Fibroblast of lung (primary cell): ENCODE results near the gene ZNF770. TPM values are rescaled to one million over a fixed set of nuclear protein-coding genes. Genes with fewer than 3 reads are reported as not detected.
"Not testable (repeated sequence)": the region's sequence is repeated elsewhere in the genome, so short reads cannot be mapped to it uniquely, and the experiment has no call there.

Experiments
- DNase-seq, 2 donors: peaks; one replicate each; pipeline versions ENCODE4 v3.0.0 to v3.0.0-alpha.2; 2010; ENCODE audit warnings: low read depth in 2 of 2
- H2AFZ ChIP-seq: 2 replicates; pipeline ENCODE4 v1.5.1; 2012; ENCODE audit warnings: low read length, control low read depth, inconsistent platforms
- H3K27ac ChIP-seq: 2 replicates; pipeline ENCODE4 v1.5.1; 2011; ENCODE audit warnings: low read length, control low read depth; ENCODE audit not compliant: insufficient read depth
- H3K27me3 ChIP-seq: 2 replicates; pipeline ENCODE4 v1.5.1; 2011; ENCODE audit warnings: mild to moderate bottlenecking, low read length; ENCODE audit not compliant: control insufficient read depth, insufficient read depth
- H3K36me3 ChIP-seq: 2 replicates; pipeline ENCODE4 v1.5.1; 2011; ENCODE audit warnings: low read length; ENCODE audit not compliant: control insufficient read depth, insufficient read depth
- H3K4me1 ChIP-seq: 2 replicates; pipeline ENCODE4 v1.5.1; 2011; ENCODE audit warnings: low read length; ENCODE audit not compliant: control insufficient read depth, insufficient read depth; ENCODE audit errors: extremely low read depth
- H3K4me2 ChIP-seq: 2 replicates; pipeline ENCODE4 v1.5.1; 2011; ENCODE audit warnings: low read length, control low read depth; ENCODE audit not compliant: insufficient read depth; ENCODE audit errors: extremely low read depth
- H3K4me3 ChIP-seq, 4 experiments: fragments of 200-600 bp in 1 of 4; sonication (generic) in 1 of 4; replicated peaks in 1 of 4; 2 replicates each; pipeline ENCODE4 v1.5.1; 2011 to 2016; ENCODE audit warnings: low read length in 4 of 4, low read depth in 3 of 4, mild to moderate bottlenecking in 3 of 4, control low read depth in 2 of 4, inconsistent platforms in 1 of 4, mixed read lengths in 1 of 4; ENCODE audit not compliant: insufficient read depth in 1 of 4; ENCODE audit errors: control extremely low read depth in 1 of 4
- H3K79me2 ChIP-seq: 2 replicates; pipeline ENCODE4 v1.5.1; 2012; ENCODE audit warnings: mild to moderate bottlenecking, low read length, inconsistent platforms; ENCODE audit not compliant: control insufficient read depth, insufficient read depth
- H3K9ac ChIP-seq: 2 replicates; pipeline ENCODE4 v1.5.1; 2011; ENCODE audit warnings: mild to moderate bottlenecking, low read length, control low read depth; ENCODE audit not compliant: insufficient read depth
- H3K9me3 ChIP-seq: 2 replicates; pipeline ENCODE4 v1.5.1; 2012; ENCODE audit warnings: low read depth, low read length; ENCODE audit not compliant: control insufficient read depth, insufficient read depth
- H4K20me1 ChIP-seq: 2 replicates; pipeline ENCODE4 v1.5.1; 2011; ENCODE audit warnings: low read length; ENCODE audit not compliant: control insufficient read depth, insufficient read depth; ENCODE audit errors: extremely low read depth
- CTCF ChIP-seq, 2 donors: IDR thresholded peaks in 1 of 2; conservative IDR thresholded peaks in 1 of 2; 1 replicate in 1 of 2; 2 replicates in 1 of 2; pipeline ENCODE4 v1.5.1; 2011 to 2012; ENCODE audit warnings: low read length in 2 of 2, control low read depth in 1 of 2, inconsistent platforms in 1 of 2, low read depth in 1 of 2, mild to moderate bottlenecking in 1 of 2
- EZH2 ChIP-seq: IDR thresholded peaks from 2 replicates; pipeline ENCODE4 v1.5.1; 2012; ENCODE audit warnings: low read length, control low read depth, mild to moderate bottlenecking; ENCODE audit errors: missing control alignments
- polyA plus RNA-seq, 2 donors: library from polyadenylated mRNA; depleted of rRNA in 1 of 2; stranded (reverse) in 1 of 2; unstranded in 1 of 2; fragments of >200 nt; gene quantifications; 2 replicates each; pipeline ENCODE4 v1.2.1, GENCODE V29; 2011 to 2012; ENCODE audit warnings: missing spikeins in 1 of 2
- total RNA-seq: library from RNA; depleted of rRNA; stranded (reverse); fragments of >200 nt; gene quantifications from 2 replicates; pipeline ENCODE4 v1.2.1, GENCODE V29; 2014

Gene ZNF770
- total and polyA plus RNA-seq, 2 donors (not counting 1 experiment from before 2014, with no cell fraction given), result 27.9 to 44.6 TPM

- Histone ChIP-seq H3K4me2 (no peak overlapping the region), H3K27me3 (no peaks in the 10 kb centered on the region), H3K27ac (no peak overlapping the region), H4K20me1 (no peaks in the 10 kb centered on the region), H3K79me2 (no peaks in the 10 kb centered on the region), H3K9me3 (no peaks in the 10 kb centered on the region), H3K4me1 (no peaks in the 10 kb centered on the region), H3K4me3 (no peak overlapping the region), H3K9ac (no peak overlapping the region), H2AFZ (no peak overlapping the region), H3K36me3 (no peaks in the 10 kb centered on the region)
- no peak for TF ChIP-seq EZH2
- TF ChIP-seq CTCF (conservative IDR thresholded peaks at IDR 0.05 in 1 of 2, IDR thresholded peaks at IDR 0.05 in 1 of 2; ENCODE audit: low read depth in 1 of 2, low read length in 2 of 2), result no peak
- no peak for DNase-seq
Measured at GRCh38 chr15:34976073-34976472, 12.0 kb downstream of the ZNF770 start.

- no peak for DNase-seq
- TF ChIP-seq EZH2 (no peak), CTCF (conservative IDR thresholded peaks at IDR 0.05 in 1 of 2, IDR thresholded peaks at IDR 0.05 in 1 of 2; ENCODE audit: low read depth in 1 of 2, low read length in 2 of 2) (no peak)
- H3K79me2 ChIP-seq, result peaks cover 10% of the 10 kb centered on the region
- no peak overlapping the region for H3K4me2 ChIP-seq
- H3K27me3 ChIP-seq, result no peaks in the 10 kb centered on the region
- no peaks in the 10 kb centered on the region for H4K20me1 ChIP-seq
- no peaks in the 10 kb centered on the region for H3K9me3 ChIP-seq
- H3K4me1 ChIP-seq, result no peaks in the 10 kb centered on the region
- H3K36me3 ChIP-seq, result no peaks in the 10 kb centered on the region
- H3K9ac ChIP-seq, result no peak overlapping the region
- H3K4me3 ChIP-seq, result no peak overlapping the region
- H2AFZ ChIP-seq, result no peak overlapping the region
- no peak overlapping the region for H3K27ac ChIP-seq
Measured at GRCh38 chr15:34973512-34973911, 14.6 kb downstream of the ZNF770 start.

GRCh38 chr15:34970098-34970643 lies 17.9 kb downstream of the ZNF770 start:
- not testable (repeated sequence) for H3K9ac ChIP-seq, H3K36me3 ChIP-seq, DNase-seq, H3K27me3 ChIP-seq, H4K20me1 ChIP-seq, H3K4me1 ChIP-seq, H3K9me3 ChIP-seq
- Histone ChIP-seq H3K27ac (peak overlapping the region; percentile 4), H3K4me3 (peak overlapping the region; percentile 34 to 99 (median 65)), H3K4me2 (peak overlapping the region; percentile 62), H3K79me2 (peaks cover 33% of the 10 kb centered on the region), H2AFZ (peak overlapping the region; percentile 71)
